Umbilical cord (tissue), 2 donors: ENCODE measurements around the gene KRTAP19-6. TPM values are rescaled to one million over a fixed set of nuclear protein-coding genes. Genes with fewer than 3 reads are reported as not detected.
A peak's percentile ranks its signal among the peaks of the same experiment; 100 is the strongest.
"Not testable (repeated sequence)": the region's sequence is repeated elsewhere in the genome, so short reads cannot be mapped to it uniquely, and the experiment has no call there.

ENCODE experiments used
- DNase-seq: peaks from one replicate; pipeline ENCODE4 v3.0.0-alpha.2; 2015; ENCODE audit warnings: low spot score
- total RNA-seq: library from RNA; depleted of rRNA; stranded (reverse); fragments of >200 nt; gene quantifications from one replicate; pipeline ENCODE4 v1.2.3, GENCODE V29; 2014; ENCODE audit warnings: low replicate concordance; ENCODE audit not compliant: insufficient read depth

The KRTAP19-6 gene
- total RNA-seq: not detected

DNA sequence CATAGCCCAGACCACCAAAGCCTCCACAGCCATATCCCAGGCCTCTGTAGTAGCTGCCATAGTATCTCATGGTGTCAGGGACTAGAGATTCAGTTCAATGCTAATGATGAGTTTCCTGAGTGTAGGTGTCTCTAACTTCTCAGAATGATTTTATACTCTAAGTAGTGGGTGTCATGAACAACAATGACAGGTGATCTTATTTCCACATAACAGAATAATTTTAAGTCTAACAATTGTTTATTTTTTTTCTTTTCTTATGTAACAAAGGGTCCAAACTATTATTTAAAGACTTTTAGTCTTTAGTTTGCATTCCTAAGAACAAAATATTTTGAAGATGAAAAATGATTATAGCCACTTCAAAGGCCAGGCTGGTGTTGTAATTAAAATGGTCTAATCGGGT is at the start of gene KRTAP19-6:
Gene KRTAP19-6, minus strand, starts transcription at position 101 of the 400 bp plus-strand sequence. Its CDS starts 31 bp downstream, at position 70.
- no peak for DNase-seq

DNA sequence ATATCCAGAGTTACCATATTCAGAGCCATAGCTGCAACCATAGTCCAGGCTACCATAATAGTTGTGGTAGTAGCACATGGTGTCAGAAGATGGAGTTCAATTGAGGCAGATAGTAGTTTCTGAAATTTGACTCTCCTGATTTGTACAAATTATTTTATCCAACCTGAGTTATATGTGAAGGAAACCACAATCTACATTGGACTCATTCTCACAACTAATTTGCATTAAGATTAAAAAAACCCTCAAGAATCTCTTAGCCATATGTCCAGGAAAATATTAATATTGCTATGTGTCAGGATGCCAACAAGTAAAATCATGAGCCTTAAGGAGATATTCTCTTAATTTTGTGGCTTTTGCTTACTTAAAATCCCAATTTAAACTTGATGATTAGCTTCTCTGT is 48.6 kb upstream of the KRTAP19-6 start, which contains the start of gene KRTAP22-2:
Gene KRTAP22-2, minus strand, starts transcription at position 101 of the 400 bp plus-strand sequence.
- no peak for DNase-seq

- no peak for DNase-seq
Measured at GRCh38 chr21:30582870-30583269, 41.2 kb upstream of the KRTAP19-6 start.

DNA sequence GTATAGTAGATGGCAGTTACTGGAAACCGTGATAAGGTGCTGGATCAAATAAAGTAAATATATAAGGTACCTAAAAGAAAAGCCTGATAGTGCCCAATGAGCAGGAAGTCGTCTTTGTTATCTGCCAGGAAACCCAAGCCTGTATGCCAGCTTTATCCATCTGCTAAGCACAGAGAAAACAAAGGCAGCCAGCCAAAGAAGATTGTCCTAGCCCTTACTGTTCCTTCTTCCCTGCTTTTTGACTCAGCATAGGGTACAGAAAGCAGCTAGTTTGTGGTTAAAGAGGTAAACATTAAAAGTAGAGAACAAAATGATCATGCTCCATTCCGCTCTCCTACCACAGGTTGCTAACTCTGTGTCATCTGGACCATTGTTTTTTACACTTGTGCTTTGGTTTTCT is 38.5 kb upstream of the KRTAP19-6 start:
- DNase-seq: no peak

- no peak for DNase-seq
Measured at GRCh38 chr21:30579346-30579745, 37.7 kb upstream of the KRTAP19-6 start.

DNA sequence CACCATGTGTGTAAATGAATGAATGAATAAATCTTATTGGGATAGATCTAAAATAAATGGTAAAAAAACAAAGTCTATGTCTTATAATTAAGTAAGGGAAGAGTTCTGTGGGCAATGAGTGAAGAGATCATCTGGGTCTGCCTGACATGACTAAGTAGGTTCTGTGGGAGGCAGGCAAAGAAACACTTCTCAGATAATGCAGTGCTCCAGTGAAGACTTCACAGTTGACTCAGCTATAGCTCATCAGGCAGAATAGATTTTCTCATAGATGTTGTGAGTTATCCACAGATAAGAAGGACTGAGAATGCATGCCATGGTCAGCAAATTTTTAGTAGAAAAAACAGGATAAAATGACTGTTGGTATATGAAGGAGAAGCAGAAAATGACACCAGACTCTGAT is 36.1 kb upstream of the KRTAP19-6 start:
- DNase-seq: no peak

- DNase-seq: no peak
Measured at GRCh38 chr21:30567617-30568016, 26.0 kb upstream of the KRTAP19-6 start.

DNA sequence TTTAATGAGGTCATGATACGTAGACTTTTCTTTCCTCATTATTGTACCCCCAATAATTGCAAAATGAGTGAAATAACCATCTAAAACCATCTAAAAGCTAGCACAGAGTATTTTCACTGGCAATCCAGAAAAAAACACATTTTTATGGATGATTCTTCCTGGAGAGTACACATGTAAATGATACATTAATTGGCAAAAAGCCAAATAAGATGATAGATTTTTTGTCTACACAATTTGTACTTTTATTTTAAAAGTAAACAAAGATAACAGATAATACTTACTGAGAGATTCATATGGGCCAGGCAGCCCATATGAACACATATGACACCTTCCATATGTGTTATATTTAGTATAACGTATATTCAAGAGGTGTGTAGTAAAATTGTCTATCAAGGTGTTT is 22.0 kb upstream of the KRTAP19-6 start:
- DNase-seq: no peak

DNA sequence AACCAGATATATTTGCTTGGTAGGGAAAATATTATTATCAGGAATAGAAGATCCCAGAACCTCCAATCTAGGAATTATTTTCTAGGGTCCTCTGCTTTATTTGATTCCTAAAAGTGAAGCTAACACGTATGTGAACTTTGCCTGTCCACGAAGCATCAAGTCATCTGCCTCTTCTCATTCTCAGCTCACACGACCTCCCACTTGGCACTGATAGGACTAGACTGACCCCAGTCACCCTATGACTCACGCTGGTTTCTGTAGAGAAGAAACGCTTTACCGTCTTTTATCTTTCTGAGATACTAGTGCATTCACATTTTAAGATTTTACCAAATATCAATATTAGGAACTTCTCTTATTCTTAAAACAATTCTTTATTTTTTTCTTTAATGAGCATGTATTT is 21.4 kb upstream of the KRTAP19-6 start:
- DNase-seq: peak; percentile 50

GRCh38 chr21:30561957-30562356 is 20.3 kb upstream of the KRTAP19-6 start:
- DNase-seq: peak; percentile 10

GRCh38 chr21:30561264-30561895 is 19.7 kb upstream of the KRTAP19-6 start, which contains the start of gene KRTAP19-7:
KRTAP19-7 (minus strand) TSS chr21:30561314; CDS start chr21:30561289, 25 bp downstream.
- DNase-seq: no peak

DNA sequence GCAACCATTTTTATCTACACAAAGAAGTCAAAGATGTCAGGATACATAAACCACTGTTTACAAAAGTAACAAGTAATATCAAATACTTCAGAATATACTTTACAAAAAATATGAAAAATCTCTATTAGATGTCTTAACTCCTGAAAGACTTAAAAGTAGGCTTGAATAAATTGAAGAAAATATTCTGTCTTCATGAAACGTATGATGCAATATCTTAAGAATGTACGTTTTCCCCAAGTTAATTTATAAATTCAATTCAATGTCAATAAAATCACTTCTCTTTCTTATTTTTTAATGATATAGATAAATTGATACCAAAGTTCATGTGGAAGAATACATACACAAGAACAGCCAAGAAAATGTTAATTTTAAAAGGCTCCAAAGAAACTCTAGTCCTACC is 13.4 kb upstream of the KRTAP19-6 start:
- DNase-seq: no peak

- DNase-seq: no peak
Measured at GRCh38 chr21:30552782-30553181, 11.1 kb upstream of the KRTAP19-6 start.

DNA sequence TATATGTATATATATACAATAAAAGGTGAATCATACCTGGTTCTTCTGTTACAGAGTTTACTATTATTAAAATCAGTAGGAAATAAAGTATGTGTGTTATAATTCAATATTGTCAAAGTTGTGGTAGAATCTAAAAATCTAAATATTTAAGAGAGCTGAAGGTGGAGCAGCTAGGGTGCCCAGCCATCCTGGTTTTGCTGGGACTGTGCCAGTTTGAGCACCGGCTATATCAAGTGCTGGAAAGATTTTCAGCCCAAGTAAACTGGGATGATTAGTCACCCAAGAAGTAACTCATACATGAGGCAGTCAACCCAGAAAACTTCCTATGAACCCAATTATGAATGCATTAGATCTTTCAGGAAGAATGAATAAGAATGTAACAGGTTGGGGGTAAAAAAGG is 22.8 kb downstream of the KRTAP19-6 start:
- no peak for DNase-seq

GRCh38 chr21:30515681-30516080 is 26.0 kb downstream of the KRTAP19-6 start:
- no peak for DNase-seq

DNA sequence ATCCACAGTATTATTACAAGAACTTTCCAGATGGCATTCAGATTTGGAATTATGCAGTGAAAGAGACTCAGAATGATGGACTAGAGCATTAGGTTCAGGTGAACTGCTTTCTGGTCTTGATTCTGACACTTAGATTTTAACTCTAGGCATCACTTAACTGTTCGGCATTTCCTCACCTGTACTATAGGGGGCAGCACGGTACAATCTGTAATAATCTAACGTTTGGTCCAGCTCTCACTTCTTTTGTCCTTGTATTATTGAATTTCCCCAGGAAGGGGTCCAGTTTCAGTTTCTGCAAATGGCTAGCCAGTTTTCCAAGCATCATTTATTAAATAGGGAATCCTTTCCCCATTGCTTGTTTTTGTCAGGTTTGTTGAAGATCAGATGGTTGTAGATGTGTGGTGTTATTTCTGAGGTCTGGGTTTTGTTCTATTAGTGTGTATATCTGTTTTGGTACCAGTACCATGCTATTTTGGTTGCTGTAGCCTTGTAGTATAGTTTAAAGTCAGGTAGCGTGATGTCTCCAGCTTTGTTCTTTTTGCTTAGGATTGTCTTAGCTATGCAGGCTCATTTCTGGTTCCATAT is 36.0 kb downstream of the KRTAP19-6 start:
- DNase-seq: not testable (repeated sequence)

DNA sequence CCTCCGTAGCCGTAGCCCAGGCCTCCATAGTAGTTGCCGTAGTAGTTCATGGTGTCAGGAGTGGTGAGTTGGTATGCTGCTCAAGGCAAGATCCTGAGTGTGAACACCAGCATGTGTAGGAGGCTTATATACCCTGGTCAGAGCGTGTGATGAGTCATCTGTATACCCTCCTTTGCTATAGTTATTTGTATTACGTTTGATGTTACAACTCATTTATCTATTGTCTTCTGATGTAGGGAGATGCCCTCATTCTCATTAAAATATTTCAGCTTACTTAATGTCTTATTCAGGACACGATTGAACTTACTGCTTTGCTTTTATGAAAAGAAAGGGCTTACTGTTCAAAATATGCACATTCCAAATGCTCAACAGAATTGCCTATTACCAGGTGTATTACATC is 39.6 kb downstream of the KRTAP19-6 start, which contains the start of gene KRTAP19-5:
Gene KRTAP19-5, minus strand, starts transcription at position 101 of the 400 bp plus-strand sequence. Its CDS starts 51 bp downstream, at position 50.
- DNase-seq: no peak

DNA sequence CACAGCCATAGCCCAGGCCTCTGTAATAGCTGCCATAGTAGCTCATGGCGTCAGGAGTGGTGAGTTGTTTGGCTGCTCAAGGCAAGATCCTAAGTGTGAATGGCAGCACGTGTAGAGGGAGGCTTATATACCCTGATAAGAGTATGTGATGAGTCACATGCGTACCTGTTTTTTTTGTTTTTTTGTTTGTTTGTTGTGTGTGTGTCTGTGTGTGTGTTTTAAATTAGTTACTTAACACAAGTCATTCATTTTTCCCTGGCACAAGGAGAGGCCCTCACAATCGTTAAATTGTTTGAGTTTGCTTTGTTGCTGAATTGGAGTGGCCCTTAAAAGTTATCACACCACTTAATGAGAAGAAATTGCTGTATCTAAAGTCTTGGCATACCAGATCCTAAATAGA is 44.6 kb downstream of the KRTAP19-6 start, which contains the start of gene KRTAP19-4:
Gene KRTAP19-4, minus strand, starts transcription at position 101 of the 400 bp plus-strand sequence. Its CDS starts 55 bp downstream, at position 46.
- no peak for DNase-seq

DNA sequence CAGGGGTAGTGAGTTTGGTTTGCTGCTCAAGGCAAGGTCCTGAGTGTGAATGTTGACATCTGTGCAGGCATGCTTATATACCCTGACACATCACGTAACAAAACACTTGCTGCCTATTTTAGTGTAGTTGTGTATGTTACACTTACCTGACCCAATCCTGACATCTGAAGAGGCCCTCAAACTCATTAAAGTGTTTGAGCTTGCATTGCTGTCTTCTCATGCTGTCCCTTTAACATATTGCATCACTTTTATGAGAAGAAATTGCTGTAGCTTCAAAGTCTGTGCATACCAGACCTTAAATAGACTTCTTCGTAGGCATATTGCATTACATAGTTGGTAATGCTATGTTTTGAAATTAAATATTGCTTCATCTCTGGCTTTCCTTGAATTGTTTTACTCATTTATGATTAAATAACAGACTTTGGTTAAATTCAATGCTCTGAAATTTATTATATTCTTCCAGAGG is 49.7 kb downstream of the KRTAP19-6 start, which contains the start of gene KRTAP19-3:
Gene KRTAP19-3, minus strand, starts transcription at position 51 of the 466 bp plus-strand sequence. CDS start 56 bp downstream, outside the sequence.
- DNase-seq: peak; percentile 12
